Stimulated activated CD8-positive, alpha-beta memory T cell treated with anti-CD3 and anti-CD28 coated beads, Interleukin-7, amount 100 ng/mL, for 1 hour (primary cell): ENCODE results near the gene PTPRE.

Experiments
- DNase-seq, 2 donors: peaks; one replicate each; pipeline ENCODE4 v3.0.0-alpha.2; 2020; ENCODE audit warnings: low read depth in 2 of 2

PTPRE gene

DNA sequence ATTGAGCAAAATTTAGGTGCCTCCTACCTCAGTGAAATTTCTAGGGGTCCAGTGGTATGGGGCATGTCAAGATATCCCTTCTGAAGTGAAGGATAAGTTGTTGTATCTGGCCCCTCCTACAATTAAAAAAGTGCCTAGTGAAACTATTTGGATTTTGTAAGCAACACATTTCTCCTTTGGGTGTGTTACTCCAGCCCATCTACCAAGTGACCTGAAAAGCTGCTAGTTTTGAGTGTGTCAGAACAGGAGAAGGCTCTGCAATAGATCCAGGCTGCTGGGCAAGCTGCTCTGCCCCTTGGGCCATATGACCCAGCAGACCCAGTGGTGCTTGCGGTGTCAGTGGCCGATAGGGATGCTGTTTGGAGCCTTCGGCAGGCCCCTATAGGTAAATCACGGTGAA, 46.0 kb downstream of the PTPRE start:
- DNase-seq = no peak

DNA sequence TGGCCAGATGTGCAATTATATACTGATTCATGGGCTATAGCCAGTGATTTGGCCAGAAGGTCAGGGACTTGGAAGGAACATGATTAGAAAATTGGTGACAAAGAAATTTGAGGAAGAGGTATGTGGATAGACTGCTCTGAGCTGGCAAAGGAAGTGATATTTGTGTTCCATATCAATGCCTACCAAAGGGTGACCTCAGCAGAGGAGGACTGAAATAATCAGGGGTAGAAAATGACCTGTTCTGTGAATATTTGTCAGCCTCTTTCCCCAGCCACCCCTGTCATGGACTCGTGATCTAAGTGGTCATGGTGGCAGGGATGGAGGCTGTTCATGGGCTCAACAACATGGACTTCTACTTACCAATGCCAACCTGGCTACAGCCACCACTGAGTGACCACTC, 47.0 kb downstream of the PTPRE start:
- DNase-seq = no peak

DNA sequence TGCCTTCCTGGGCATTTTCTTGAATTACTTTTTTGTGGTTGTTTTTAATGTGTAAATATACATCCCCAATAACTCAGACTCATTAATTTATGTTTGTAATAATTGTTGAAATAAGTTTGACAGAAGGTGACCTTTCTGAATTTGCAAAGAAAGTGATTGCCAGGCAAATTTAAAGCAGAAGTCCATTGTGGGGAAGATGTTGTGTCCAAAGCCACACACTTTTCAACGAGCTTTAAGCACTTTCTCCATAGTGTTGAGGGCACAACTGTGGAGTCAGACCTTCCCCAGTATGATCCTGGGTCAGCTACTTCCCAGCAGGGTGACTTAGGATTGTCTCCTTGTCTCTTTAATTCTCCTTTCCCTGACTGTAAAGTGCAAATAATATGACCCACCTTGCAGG, 52.5 kb downstream of the PTPRE start:
- DNase-seq = no peak

DNA sequence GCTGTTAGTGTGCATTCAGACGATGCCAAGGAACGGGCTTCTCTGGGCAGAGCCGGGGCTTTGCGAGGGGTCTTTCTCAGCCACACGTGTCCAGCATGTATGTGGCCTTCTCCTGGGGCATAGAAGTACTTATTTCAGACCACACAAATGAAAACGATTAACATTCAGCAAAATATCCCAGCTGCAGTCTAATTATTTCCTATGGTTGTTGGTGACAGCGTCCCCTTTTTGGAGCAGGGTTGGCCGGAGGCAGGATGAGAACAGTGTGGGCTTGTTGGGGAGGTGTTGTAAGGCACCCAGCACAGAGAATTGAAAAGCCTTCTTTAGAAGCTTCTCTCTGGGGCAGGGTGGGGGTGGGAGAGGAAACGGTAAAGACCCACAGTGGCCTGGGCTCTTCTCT, 54.2 kb downstream of the PTPRE start:
- no peak for DNase-seq

DNA sequence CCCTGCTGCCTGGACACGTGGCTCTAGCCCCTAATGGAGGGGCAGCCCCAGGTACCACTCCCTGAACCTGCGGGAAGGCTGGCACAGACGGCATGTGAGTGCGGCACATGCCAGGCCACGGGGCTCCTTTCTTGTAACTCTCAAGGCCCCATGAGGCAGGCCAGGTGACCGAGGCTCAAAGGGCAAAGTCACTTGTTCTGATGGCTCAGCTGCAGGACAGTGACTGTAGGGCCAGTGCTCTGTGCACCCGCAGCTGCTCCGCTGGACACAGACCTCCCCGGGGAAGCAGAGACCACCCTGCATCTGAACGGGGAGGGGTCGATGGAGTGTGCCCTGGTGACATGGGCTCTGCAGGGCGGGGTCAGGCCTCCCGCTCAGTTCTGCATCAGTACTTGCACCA, 55.3 kb downstream of the PTPRE start:
- no peak for DNase-seq

DNA sequence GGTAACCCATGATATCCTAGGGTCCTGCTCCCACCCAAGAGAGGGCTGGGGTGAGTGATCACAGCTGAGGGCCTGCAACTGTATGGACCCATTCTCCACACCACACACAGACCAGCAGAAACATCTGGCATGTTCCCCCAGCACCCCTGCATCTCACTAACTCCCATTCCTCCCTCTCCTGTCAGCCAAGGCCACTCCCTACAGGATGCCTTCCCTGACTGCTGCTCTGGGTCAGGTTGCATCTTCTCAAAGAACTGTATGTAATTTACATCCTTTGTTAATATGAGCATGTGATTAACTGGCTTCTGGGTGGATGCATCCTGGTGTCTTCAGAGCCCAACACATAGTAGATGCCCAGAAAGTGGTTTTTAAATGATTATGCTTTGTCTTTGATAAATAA, 56.2 kb downstream of the PTPRE start:
- no peak for DNase-seq

DNA sequence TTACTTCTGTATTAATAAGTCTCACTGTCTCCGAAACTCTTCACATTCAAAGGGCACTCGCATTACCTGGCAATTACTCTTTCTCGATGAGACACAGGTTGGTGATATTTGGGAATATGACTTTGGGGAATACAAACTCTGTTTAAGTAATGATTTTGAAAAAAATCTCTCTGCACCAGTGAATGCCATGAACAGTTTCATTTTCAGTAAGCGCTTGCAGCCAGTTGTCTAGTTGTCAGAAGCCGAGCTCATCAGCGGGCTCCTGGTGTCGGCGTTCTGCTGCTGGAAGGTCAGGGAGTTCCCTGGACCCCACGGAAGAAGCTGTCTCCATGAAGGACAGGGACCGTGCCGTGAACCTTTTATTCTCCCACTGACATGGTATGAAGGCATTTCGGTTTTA, 57.7 kb downstream of the PTPRE start:
- no peak for DNase-seq

DNA sequence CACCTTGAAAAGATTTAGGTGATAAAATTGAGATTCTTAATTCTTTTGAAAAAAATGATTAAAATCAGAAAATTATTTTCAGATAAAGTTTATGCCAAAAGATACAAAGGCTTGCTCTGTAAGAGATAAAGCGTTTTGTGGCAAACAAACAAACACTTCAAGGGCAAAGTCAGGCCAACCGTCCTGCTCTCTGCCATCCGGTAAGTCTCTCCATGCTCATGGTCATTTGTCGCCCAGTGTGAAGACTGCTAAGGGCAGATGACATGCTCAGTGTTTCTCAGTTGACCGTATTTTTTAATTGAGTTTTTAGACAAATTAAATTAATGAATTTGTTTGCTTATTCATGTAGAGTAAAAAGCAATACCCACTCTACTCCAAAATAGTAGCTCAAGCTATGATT, 60.0 kb downstream of the PTPRE start:
- DNase-seq = no peak

DNA sequence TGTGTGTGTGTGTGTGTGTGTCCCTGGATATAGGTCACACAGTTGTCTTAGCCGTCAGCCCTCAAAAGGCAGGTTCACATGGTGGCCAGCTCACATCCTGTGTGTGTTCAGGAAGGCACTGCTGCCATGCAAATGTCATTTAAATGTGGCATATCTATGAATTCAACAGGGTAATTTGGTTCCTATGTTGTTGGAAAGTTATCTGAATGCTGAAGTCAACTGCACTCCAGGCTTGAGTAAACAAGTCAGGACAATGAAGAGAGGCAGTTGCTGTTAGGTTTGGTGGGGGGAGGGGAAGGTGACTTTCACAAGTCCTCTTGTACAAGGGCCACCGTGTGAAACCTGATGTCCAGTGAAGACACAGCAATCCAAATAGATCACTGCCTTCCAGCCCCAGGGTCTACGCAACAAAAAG, 61.1 kb downstream of the PTPRE start:
- DNase-seq = no peak

DNA sequence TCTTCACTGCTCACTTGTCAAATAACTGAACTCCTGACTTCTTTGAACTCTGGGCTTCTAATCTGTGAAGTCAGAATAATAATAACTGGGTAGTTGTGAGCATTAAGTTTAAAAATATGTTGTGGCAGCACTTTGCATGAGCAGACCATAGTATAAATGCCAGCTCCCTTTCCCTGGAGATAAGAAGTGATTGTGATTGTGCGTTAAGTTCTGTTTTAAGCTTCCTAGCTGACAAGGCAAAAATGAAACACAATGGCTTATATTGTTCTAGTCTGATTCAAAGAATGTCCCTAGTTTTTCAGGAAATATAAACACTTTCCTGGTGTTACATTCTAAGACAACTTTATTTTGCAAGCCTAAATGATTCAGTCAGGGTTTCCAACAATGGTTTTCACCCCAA, 61.8 kb downstream of the PTPRE start:
- DNase-seq = no peak

DNA sequence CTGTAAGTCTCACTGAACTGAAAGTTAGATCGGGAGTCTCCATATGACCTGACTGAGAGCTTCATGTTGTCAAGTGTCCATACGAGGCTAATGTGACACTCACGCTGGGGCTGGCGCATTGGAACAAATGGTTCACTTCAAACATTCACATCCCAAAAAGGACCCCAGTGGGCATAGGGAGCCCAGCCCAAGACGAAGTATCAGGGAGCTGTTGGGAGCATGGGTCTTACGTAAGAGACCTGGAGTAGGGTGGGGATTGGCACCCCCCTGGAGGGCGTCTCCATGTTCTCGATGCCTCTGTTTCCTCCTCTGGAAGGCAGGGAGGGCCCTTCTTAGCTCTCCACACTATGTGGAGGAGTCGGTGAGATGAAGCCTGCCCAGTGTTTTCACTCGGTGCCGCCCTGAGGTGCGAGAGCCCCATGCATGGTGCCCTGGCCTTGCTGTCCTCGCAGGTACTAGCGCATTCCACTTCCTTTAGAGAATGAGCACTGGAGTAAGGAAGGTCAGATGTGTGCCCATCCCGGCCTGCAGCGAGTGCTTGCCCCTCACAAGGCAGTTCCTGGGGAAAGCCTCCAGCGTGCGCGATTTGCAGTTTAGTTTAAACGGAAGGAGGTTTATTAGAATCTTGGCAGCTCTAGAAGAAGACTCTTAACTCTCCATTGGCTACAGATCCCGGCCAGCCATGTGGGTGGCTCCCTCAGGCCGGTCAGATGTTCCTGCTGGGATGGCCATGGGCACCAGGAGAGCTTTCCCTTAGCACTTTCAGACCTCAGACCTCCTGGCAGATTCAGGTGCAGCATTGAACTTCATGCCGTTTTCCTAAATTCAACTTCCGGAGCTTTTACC, 64.4 kb downstream of the PTPRE start:
- DNase-seq = no peak

DNA sequence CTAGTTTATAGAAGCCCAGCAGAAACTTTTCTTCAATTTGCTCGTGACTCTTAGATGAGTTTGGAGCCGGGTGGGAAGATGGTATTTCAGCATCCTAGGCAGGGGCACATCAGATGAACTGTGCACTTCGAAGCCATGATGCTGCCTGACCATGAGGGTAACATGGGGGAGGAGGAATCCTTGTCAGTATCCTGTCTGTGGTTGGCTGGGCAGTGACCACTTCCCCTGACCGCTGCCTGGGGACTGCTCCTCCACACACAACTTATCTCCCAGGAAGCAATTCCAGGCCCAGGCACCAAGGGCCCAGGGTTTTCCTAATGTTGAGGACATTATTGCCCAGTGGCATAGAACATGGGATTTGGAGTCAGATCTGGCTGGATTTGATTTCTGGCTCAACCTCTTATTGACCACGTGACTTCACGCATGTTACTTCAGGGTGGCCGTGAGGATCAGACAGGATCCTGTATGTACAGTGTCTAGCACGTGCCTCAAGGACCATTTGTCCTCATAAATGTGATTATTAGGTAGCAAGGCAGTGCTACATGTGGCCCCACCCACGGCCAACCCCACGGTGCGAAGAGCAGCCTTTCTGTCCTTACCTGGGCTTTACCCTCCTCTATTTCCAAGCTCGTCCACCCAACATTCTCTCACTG, 65.2 kb downstream of the PTPRE start:
- DNase-seq = no peak

DNA sequence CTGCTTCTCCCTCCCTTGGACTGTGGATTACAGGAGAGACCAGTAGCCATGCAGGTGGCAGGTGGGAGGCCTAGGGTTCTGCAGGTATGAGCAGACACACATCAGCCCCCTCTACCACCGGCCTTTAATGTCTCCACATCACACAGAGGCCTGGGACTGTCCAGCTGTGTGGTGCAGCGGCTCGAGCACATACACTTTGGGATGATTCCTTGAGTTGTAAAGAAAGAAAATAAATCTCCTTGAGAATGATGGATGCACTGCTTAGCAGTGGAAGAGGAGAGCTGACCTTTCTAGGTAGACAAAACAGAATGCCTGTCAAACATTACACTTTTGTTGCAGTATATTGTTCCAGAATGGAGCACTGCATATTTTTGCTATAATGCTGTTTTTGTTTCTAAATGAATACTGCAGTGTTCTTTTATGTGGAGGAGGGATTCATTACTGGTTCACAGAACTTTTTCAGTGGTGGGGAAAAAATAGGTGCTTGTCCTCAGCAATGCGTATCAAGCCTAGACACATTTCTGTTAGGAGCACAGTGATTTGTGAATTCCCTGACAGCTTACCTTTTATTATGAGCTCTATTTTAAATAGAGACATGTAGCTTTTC, 66.0 kb downstream of the PTPRE start:
- no peak for DNase-seq

DNA sequence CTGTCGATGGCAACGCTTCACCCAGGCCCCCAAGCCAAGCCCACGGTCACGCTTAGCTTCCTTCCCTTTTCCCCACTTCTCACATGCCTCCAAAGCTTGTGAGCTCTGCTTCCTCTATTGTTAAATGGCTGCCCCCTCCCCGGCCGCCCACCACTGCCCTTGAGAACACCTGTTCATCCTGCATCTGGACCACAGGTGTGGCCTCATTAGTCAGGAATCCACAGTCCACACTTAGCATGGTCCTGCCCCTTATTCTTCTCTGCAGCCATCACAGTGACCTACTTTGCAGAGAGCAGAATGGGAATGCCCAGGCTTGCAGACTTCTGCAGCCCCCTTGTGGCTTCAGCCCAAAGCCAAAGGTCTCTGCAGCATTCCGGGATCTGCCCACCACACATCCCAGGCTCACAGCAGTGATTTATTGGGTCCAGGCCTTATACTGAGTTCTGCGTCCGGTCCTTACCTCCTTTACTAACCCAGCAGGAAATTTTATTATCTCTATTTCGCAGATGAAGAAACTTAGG, 66.9 kb downstream of the PTPRE start:
- DNase-seq = no peak

DNA sequence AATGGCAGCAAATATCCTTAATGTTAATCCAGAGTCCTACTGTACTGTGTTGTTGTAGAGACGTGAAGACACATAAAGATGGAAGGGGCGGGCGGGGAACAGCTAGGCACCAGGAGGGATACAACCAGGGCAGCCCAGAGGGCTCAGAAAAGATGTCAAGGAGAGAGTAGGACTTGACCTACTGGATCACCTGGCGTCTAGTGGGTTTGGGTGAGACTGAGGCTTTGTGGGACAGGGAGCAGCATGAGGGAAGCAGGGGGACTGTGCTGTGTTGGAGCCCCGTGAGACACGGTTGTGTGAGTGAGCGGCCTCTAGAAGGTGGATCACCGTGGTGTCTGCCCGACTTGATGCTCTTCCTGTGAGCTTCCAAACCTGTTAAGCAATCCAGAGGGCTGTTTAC, 68.0 kb downstream of the PTPRE start:
- no peak for DNase-seq

DNA sequence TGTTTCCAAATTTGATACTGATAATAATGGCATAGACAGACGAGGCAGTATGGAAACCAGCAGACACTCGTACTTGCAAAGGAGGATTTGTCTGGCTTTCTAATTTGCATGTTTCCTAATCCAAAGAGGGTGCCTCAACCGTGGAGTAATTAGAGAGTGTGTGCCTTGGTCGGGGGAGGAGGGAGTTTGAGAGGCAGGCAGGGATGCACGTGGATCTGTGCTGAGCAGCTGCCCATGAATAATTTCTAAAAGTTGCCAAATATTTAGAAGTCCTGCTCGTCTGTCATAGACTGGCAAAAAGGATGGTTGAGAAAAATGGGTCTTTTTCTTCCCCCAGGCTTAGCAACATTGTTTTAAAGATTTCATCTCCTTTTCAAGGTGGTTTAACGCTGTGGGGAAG, 69.4 kb downstream of the PTPRE start:
- DNase-seq = no peak

DNA sequence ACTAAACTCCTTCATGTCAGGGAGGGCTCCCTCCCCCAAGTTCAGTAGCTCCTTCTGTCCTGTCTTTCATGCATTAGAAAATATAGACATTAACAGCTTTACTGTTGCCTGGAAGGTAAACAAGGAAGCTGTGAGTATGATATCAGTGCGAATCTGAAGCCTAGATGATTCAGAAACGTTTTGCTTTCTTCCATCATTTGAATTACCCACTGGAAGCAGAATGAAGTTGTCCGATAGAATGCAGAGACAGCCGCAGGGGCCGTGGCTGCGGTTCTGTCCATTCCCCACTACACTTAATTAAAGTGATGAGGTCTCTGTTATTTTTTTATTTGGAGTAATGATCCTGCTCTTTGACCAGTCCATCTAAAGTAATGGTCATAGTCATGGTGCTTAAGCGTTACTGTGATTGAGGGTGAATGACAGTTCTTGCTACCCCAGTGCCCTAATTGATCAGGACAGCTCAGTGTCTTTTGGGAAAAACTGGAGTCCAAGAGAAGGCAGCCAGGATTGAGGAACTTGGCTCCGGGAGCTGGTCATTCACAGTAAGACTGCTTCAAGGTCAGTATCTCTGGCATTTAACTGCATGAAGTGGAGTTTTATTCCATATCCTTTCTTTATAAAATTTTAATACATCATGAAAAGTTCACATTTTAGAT, 69.9 kb downstream of the PTPRE start:
- DNase-seq = no peak

DNA sequence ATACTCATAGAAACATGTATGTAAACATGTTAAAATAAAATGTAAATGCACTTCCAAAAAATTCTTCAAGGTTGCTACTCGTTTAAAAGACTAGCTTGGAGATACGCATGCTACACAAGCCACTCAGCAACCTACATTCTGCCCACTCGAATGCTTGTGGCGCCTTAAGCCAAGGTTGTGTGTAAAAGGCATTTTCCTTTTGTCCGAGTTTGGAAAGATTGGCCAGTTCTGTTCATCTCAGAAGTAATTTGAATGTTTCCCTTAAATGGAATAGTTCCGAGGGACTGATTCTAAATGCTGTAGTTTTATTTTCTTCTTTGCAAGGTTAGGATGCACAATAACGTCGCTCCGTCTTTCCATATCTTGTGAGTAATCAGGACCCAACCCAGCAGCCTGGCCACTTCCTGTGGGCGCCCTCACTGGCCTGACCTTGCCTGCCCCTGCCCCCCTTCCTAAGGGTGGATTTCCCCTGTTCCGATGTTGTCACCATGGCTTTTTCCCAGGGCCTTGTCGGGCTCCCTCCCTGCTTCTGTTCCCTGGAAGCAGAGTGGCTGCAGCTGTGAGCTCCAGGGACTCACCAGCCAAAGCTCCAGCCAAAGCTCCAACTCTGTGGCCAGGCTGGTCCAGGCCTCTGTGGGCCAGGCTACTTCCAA, 70.6 kb downstream of the PTPRE start:
- DNase-seq = no peak

DNA sequence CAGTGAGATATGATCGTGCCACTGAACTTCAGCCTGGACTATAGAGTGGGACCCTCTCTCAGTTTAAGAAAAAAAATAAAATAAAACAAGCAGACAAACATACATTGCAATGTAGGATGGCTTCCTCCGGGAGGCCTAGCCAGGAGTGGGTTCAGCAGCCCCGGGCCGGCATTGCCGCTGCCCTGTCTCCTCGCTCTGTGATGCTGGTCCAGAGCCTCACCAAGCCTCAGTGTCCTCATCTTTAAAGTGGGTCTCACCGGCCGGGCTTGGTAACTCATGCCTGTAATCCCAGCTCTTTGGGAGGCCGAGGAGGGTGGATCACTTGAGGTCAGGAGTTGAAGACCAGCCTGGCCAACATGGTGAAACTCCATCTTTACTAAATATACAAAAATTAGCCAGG, 71.6 kb downstream of the PTPRE start:
- DNase-seq = no peak

DNA sequence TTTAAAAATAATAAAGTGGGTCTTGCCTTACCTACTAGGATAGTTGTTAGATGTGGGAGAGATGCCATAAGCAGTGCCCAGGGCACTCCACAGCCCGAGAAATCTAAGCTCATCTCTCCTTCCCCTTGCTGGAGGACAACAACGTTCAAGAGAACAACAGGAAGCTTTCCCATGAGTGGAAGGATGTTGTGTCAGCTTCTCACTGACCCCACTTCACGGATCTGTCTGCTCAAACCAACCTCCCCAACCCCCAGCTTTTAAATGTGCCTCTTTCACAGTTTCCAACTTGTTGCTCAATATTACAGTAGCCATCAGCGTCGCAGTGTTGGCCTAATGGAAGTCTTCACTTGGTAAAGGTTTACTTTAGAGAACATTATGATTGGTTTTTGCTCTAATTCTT, 72.1 kb downstream of the PTPRE start:
- no peak for DNase-seq

DNA sequence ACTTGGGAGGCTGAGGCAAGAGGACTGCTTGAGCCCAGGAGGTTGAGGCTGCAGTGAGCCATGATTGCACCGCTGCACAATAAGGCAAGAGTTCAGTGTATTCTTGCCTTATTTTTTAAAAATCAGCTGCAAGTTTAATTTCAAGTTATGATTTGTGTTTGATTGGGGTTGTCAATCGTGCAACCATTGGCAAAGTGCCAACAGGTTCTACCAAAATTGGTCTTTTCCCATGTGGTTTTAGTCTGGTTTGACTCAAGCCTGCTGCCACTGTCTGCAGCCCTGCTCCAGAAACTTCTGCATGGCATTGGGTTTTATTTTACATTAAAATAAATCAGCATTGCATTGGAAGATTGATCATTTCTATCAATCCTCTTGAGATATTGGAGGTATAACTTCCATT, 72.7 kb downstream of the PTPRE start:
- no peak for DNase-seq

DNA sequence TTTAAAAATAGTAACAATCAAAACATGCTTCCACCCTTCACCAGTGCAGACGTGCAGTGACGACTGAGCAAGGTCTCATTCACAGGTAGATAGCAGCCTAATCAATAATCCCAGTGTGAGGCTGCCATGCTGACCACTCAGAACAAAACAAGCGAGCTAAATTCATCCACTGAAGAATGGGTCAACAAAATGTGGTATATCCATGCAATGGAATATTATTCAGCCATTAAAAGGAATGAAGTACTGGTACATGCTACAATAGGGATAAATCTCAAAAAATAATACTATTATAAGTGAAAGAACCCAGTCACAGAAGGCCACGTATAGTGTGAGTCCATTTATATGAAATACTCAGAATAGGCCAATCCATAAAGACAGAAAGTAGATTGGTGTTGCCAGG, 74.0 kb downstream of the PTPRE start:
- no peak for DNase-seq
